Measurements from ENCODE around the gene IFFO2. TPM values are rescaled to one million over a fixed set of nuclear protein-coding genes. Genes with fewer than 3 reads are reported as not detected.

The IFFO2 gene
- total and polyA plus RNA-seq, 2 experiments from 2014 or later = 0.71 to 7.5 TPM

DNA sequence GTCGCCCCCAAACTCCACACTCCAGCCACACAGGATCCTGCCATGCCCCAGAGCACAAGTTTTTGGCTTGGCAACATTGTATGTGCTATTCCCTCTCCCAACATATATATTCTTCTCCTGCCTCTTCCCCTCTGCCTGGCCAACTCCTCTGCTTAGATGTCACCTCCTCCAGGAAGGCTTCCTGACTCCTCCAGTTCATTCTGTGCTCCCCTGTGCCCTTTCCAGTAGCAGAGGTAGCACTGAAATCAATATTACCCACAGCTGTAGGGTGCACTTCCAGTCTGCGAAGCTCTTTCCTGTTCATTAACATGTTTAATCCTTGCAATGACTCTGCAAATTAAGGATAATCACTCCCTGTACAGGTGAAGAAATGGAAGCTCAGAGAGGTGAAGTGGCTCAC lies 75.3 kb downstream of the IFFO2 start:
- no peak overlapping the region for H3K4me3 Mint-ChIP-seq
- Histone ChIP-seq H3K79me2 (replicated peaks; ENCODE audit: insufficient read depth) (no peaks in the 10 kb centered on the region), H3K9me2 (ENCODE audit: insufficient read depth) (no peaks in the 10 kb centered on the region), H3K27me3 (ENCODE audit: insufficient read depth) (no peaks in the 10 kb centered on the region), H2AFZ (no peak overlapping the region), H3K27ac (ENCODE audit: low read depth) (no peak overlapping the region), H3K4me1 (ENCODE audit: insufficient read depth) (peaks cover 5% of the 10 kb centered on the region; the same call in 1 of the 2 replicates), H4K20me1 (replicated peaks; ENCODE audit: insufficient read depth) (no peaks in the 10 kb centered on the region), H3K4me3 (no peak overlapping the region), H3K4me2 (no peak overlapping the region), H3K36me3 (ENCODE audit: insufficient read depth) (no peaks in the 10 kb centered on the region), H3F3A (replicated peaks; ENCODE audit: low read depth) (no peaks in the 10 kb centered on the region)
- no peak for TF ChIP-seq NANOG (IDR thresholded peaks at IDR 0.05; ENCODE audit: borderline replicate concordance)
- TF ChIP-seq, protein P1, sequence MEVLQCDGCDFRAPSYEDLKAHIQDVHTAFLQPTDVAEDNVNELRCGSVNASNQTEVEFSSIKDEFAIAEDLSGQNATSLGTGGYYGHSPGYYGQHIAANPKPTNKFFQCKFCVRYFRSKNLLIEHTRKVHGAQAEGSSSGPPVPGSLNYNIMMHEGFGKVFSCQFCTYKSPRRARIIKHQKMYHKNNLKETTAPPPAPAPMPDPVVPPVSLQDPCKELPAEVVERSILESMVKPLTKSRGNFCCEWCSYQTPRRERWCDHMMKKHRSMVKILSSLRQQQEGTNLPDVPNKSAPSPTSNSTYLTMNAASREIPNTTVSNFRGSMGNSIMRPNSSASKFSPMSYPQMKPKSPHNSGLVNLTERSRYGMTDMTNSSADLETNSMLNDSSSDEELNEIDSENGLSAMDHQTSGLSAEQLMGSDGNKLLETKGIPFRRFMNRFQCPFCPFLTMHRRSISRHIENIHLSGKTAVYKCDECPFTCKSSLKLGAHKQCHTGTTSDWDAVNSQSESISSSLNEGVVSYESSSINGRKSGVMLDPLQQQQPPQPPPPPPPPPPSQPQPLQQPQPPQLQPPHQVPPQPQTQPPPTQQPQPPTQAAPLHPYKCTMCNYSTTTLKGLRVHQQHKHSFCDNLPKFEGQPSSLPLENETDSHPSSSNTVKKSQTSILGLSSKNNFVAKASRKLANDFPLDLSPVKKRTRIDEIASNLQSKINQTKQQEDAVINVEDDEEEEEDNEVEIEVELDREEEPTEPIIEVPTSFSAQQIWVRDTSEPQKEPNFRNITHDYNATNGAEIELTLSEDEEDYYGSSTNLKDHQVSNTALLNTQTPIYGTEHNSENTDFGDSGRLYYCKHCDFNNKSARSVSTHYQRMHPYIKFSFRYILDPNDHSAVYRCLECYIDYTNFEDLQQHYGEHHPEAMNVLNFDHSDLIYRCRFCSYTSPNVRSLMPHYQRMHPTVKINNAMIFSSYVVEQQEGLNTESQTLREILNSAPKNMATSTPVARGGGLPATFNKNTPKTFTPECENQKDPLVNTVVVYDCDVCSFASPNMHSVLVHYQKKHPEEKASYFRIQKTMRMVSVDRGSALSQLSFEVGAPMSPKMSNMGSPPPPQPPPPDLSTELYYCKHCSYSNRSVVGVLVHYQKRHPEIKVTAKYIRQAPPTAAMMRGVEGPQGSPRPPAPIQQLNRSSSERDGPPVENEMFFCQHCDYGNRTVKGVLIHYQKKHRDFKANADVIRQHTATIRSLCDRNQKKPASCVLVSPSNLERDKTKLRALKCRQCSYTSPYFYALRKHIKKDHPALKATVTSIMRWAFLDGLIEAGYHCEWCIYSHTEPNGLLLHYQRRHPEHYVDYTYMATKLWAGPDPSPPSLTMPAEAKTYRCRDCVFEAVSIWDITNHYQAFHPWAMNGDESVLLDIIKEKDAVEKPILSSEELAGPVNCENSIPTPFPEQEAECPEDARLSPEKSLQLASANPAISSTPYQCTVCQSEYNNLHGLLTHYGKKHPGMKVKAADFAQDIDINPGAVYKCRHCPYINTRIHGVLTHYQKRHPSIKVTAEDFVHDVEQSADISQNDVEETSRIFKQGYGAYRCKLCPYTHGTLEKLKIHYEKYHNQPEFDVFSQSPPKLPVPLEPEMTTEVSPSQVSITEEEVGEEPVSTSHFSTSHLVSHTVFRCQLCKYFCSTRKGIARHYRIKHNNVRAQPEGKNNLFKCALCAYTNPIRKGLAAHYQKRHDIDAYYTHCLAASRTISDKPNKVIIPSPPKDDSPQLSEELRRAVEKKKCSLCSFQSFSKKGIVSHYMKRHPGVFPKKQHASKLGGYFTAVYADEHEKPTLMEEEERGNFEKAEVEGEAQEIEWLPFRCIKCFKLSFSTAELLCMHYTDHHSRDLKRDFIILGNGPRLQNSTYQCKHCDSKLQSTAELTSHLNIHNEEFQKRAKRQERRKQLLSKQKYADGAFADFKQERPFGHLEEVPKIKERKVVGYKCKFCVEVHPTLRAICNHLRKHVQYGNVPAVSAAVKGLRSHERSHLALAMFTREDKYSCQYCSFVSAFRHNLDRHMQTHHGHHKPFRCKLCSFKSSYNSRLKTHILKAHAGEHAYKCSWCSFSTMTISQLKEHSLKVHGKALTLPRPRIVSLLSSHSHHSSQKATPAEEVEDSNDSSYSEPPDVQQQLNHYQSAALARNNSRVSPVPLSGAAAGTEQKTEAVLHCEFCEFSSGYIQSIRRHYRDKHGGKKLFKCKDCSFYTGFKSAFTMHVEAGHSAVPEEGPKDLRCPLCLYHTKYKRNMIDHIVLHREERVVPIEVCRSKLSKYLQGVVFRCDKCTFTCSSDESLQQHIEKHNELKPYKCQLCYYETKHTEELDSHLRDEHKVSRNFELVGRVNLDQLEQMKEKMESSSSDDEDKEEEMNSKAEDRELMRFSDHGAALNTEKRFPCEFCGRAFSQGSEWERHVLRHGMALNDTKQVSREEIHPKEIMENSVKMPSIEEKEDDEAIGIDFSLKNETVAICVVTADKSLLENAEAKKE (CRISPR knock-in tag; IDR thresholded peaks at IDR 0.05) = no peak
- no peak for TF ChIP-seq POLR2AphosphoS5 (IDR thresholded peaks at IDR 0.05; ENCODE audit: low read depth)
- no peak for TF ChIP-seq EZH2 (IDR thresholded peaks at IDR 0.05; ENCODE audit: low read depth, unreplicated experiment)
- TF ChIP-seq, protein P2, sequence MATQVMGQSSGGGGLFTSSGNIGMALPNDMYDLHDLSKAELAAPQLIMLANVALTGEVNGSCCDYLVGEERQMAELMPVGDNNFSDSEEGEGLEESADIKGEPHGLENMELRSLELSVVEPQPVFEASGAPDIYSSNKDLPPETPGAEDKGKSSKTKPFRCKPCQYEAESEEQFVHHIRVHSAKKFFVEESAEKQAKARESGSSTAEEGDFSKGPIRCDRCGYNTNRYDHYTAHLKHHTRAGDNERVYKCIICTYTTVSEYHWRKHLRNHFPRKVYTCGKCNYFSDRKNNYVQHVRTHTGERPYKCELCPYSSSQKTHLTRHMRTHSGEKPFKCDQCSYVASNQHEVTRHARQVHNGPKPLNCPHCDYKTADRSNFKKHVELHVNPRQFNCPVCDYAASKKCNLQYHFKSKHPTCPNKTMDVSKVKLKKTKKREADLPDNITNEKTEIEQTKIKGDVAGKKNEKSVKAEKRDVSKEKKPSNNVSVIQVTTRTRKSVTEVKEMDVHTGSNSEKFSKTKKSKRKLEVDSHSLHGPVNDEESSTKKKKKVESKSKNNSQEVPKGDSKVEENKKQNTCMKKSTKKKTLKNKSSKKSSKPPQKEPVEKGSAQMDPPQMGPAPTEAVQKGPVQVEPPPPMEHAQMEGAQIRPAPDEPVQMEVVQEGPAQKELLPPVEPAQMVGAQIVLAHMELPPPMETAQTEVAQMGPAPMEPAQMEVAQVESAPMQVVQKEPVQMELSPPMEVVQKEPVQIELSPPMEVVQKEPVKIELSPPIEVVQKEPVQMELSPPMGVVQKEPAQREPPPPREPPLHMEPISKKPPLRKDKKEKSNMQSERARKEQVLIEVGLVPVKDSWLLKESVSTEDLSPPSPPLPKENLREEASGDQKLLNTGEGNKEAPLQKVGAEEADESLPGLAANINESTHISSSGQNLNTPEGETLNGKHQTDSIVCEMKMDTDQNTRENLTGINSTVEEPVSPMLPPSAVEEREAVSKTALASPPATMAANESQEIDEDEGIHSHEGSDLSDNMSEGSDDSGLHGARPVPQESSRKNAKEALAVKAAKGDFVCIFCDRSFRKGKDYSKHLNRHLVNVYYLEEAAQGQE (IDR thresholded peaks at IDR 0.05; ENCODE audit: unreplicated experiment) = no peak
- TF ChIP-seq, protein P3, sequence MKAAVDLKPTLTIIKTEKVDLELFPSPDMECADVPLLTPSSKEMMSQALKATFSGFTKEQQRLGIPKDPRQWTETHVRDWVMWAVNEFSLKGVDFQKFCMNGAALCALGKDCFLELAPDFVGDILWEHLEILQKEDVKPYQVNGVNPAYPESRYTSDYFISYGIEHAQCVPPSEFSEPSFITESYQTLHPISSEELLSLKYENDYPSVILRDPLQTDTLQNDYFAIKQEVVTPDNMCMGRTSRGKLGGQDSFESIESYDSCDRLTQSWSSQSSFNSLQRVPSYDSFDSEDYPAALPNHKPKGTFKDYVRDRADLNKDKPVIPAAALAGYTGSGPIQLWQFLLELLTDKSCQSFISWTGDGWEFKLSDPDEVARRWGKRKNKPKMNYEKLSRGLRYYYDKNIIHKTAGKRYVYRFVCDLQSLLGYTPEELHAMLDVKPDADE (IDR thresholded peaks at IDR 0.05) = no peak
- TF ChIP-seq, protein P4, sequence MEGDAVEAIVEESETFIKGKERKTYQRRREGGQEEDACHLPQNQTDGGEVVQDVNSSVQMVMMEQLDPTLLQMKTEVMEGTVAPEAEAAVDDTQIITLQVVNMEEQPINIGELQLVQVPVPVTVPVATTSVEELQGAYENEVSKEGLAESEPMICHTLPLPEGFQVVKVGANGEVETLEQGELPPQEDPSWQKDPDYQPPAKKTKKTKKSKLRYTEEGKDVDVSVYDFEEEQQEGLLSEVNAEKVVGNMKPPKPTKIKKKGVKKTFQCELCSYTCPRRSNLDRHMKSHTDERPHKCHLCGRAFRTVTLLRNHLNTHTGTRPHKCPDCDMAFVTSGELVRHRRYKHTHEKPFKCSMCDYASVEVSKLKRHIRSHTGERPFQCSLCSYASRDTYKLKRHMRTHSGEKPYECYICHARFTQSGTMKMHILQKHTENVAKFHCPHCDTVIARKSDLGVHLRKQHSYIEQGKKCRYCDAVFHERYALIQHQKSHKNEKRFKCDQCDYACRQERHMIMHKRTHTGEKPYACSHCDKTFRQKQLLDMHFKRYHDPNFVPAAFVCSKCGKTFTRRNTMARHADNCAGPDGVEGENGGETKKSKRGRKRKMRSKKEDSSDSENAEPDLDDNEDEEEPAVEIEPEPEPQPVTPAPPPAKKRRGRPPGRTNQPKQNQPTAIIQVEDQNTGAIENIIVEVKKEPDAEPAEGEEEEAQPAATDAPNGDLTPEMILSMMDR (conservative IDR thresholded peaks at IDR 0.05; ENCODE audit: low read depth in 2 of 2) = no peak
- no peak for TF ChIP-seq JUNB (IDR thresholded peaks at IDR 0.05; ENCODE audit: unreplicated experiment)
- H3K27me3 Mint-ChIP-seq (ENCODE audit: insufficient read depth, low read depth, poor library complexity) = peaks cover 3% of the 10 kb centered on the region
- DNase-seq (ENCODE audit: low spot score) = no peak
- peaks cover 8% of the 10 kb centered on the region; the same call in 2 of the 3 replicates for H3K36me3 Mint-ChIP-seq (ENCODE audit: low read depth)
- H3K4me1 Mint-ChIP-seq = no peaks in the 10 kb centered on the region
- no peaks in the 10 kb centered on the region for H3K9me3 Mint-ChIP-seq
- H3K27ac Mint-ChIP-seq = no peak overlapping the region
- no peak for ATAC-seq
